C4-2B (cell line): ENCODE measurements around the gene AKAP12.

Source experiments
- ZFX ChIP-seq: fragments of 450-650 bp; IDR thresholded peaks from 2 replicates; pipeline ENCODE4 v1.6.1; 2017
- TF ChIP-seq, protein P1 (sequence below): fragments of 450-650 bp; conservative IDR thresholded peaks from 2 replicates; pipeline ENCODE4 v1.5.1; 2017; ENCODE audit warnings: mild to moderate bottlenecking

DNA sequence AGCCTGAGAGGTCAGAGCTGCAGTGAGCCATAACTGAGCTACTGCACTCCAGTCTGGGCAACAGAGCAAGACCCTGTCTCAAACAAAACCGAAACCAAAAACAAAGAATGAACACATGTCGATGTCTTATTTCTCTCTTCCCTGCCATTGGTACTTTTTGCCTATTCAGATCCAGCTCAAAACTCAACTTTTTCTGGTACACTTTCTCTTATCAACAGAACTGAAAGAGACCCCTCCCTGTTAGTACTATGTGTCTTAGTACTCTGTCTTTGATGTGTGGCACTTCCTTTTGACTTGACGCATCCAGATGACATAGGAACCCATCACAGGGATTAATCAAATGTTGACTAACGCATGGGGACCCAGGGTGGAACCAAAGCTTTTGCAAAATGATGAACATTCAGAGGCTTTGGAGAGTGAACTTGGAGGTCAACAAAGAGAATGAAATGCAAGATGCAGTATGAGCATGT is 44.8 kb downstream of the AKAP12 start:
- TF ChIP-seq ZFX = no peak
- TF ChIP-seq, protein P1, sequence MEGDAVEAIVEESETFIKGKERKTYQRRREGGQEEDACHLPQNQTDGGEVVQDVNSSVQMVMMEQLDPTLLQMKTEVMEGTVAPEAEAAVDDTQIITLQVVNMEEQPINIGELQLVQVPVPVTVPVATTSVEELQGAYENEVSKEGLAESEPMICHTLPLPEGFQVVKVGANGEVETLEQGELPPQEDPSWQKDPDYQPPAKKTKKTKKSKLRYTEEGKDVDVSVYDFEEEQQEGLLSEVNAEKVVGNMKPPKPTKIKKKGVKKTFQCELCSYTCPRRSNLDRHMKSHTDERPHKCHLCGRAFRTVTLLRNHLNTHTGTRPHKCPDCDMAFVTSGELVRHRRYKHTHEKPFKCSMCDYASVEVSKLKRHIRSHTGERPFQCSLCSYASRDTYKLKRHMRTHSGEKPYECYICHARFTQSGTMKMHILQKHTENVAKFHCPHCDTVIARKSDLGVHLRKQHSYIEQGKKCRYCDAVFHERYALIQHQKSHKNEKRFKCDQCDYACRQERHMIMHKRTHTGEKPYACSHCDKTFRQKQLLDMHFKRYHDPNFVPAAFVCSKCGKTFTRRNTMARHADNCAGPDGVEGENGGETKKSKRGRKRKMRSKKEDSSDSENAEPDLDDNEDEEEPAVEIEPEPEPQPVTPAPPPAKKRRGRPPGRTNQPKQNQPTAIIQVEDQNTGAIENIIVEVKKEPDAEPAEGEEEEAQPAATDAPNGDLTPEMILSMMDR = no peak
